IMR-90 (cell line): ENCODE results near the gene CLK3. TPM values are rescaled to one million over a fixed set of nuclear protein-coding genes. Genes with fewer than 3 reads are reported as not detected.
A peak's percentile ranks its signal among the peaks of the same experiment; 100 is the strongest.
"Not testable (repeated sequence)": the region's sequence is repeated elsewhere in the genome, so short reads cannot be mapped to it uniquely, and the experiment has no call there.

Experiments used
- ATAC-seq: fragments of 200-7000 bp; cut with Tn5 transposase; 2 replicates; pipeline ENCODE4 v1.9.1; 2020; ENCODE audit warnings: low read depth, mild to moderate bottlenecking, moderate library complexity
- BruUV-seq: library from RNA; stranded (reverse); fragments of 400-500 nt; replicated peaks from 2 replicates; lab custom pipeline; 2021; lab: Mats Ljungman, UMichigan
- CTCF ChIA-PET: fragments of 300-600 bp; formaldehyde crosslinking; extraction: SDS; loops from one replicate; lab custom pipeline; 2021; ENCODE audit warnings: antibody characterized with exemption; lab: Yijun Ruan, JAX
- POLR2A ChIA-PET: fragments of 300-600 bp; sonication (Branson Sonifier 250); formaldehyde crosslinking; loops from one replicate; lab custom pipeline; 2022; ENCODE audit warnings: antibody characterized with exemption; ENCODE audit not compliant: unreplicated experiment; lab: Charles Lee
- DNase-seq: peaks from one replicate; pipeline ENCODE4 v3.0.0; 2013
- H2AFZ ChIP-seq: replicated peaks from 2 replicates; pipeline ENCODE3; 2013; ENCODE audit warnings: low read length, mild to moderate bottlenecking; ENCODE audit not compliant: poor library complexity
- H2AK5ac ChIP-seq: 2 replicates; pipeline ENCODE4 v1.6.1; 2013; ENCODE audit warnings: low read depth, low read length, inconsistent platforms
- H2AK9ac ChIP-seq: replicated peaks from 2 replicates; pipeline ENCODE3; 2013; ENCODE audit warnings: mild to moderate bottlenecking, low read depth, low read length, moderate library complexity; ENCODE audit not compliant: poor library complexity
- H2BK120ac ChIP-seq: 2 replicates; pipeline ENCODE4 v1.6.1; 2013; ENCODE audit warnings: low read depth, low read length, inconsistent platforms
- H2BK15ac ChIP-seq: 3 replicates; pipeline ENCODE4 v1.6.1; 2013; ENCODE audit warnings: low read depth, low read length, inconsistent platforms
- H2BK20ac ChIP-seq: 2 replicates; pipeline ENCODE4 v1.6.1; 2013; ENCODE audit warnings: low read depth, mild to moderate bottlenecking, inconsistent platforms, low read length, moderate library complexity
- H2BK5ac ChIP-seq: 2 replicates; pipeline ENCODE4 v1.6.1; 2013; ENCODE audit warnings: mild to moderate bottlenecking, low read depth, low read length, inconsistent platforms; ENCODE audit not compliant: poor library complexity, severe bottlenecking
- H3K14ac ChIP-seq: replicated peaks from 2 replicates; pipeline ENCODE4 v1.6.1; 2013; ENCODE audit warnings: low read depth, low read length, inconsistent platforms
- H3K18ac ChIP-seq: 2 replicates; pipeline ENCODE4 v1.6.1; 2013; ENCODE audit warnings: low read depth, low read length, control low read depth
- H3K23ac ChIP-seq: 2 replicates; pipeline ENCODE4 v1.6.1; 2013; ENCODE audit warnings: low read depth, low read length, inconsistent platforms
- H3K27ac ChIP-seq: 2 replicates; pipeline ENCODE4 v1.5.1; 2013; ENCODE audit warnings: mild to moderate bottlenecking, control low read depth, low read length; ENCODE audit not compliant: insufficient read depth
- H3K27me3 ChIP-seq: 2 replicates; pipeline ENCODE4 v1.6.1; 2013; ENCODE audit warnings: low read length; ENCODE audit not compliant: control insufficient read depth, insufficient read depth
- H3K36me3 ChIP-seq: 2 replicates; pipeline ENCODE4 v1.6.1; 2013; ENCODE audit warnings: low read length, mixed read lengths; ENCODE audit not compliant: control insufficient read depth, insufficient read depth
- H3K4ac ChIP-seq: 2 replicates; pipeline ENCODE4 v1.6.1; 2013; ENCODE audit warnings: low read depth, low read length, inconsistent platforms
- H3K4me1 ChIP-seq: 2 replicates; pipeline ENCODE4 v1.6.1; 2013; ENCODE audit warnings: low read length, mixed read lengths; ENCODE audit not compliant: control insufficient read depth, insufficient read depth
- H3K4me2 ChIP-seq: 2 replicates; pipeline ENCODE4 v1.6.1; 2013; ENCODE audit warnings: low read depth, mild to moderate bottlenecking, control low read depth, low read length, moderate library complexity
- H3K4me3 ChIP-seq: 2 replicates; pipeline ENCODE4 v1.5.1; 2013; ENCODE audit warnings: low read depth, mild to moderate bottlenecking, control low read depth, low read length, moderate library complexity; ENCODE audit not compliant: insufficient read depth
- H3K56ac ChIP-seq: 2 replicates; pipeline ENCODE4 v1.6.1; 2013; ENCODE audit warnings: low read length, inconsistent platforms; ENCODE audit not compliant: insufficient read depth; ENCODE audit errors: extremely low read depth
- H3K79me1 ChIP-seq, 2 experiments: 2 replicates each; pipeline ENCODE4 v1.6.1; 2013; ENCODE audit warnings: low read length in 2 of 2, inconsistent platforms in 1 of 2, low read depth in 1 of 2
- H3K9ac ChIP-seq: 2 replicates; pipeline ENCODE4 v1.6.1; 2013; ENCODE audit warnings: low read depth, low read length, control low read depth
- H3K9me1 ChIP-seq: 2 replicates; pipeline ENCODE4 v1.6.1; 2013; ENCODE audit warnings: low read length, inconsistent platforms; ENCODE audit not compliant: insufficient read depth
- H3K9me3 ChIP-seq: 2 replicates; pipeline ENCODE4 v1.6.1; 2013; ENCODE audit warnings: low read length; ENCODE audit not compliant: control insufficient read depth, insufficient read depth
- H4K20me1 ChIP-seq: 2 replicates; pipeline ENCODE4 v1.6.1; 2013; ENCODE audit warnings: low read length, inconsistent platforms; ENCODE audit not compliant: insufficient read depth
- H4K5ac ChIP-seq: 2 replicates; pipeline ENCODE4 v1.6.1; 2013; ENCODE audit warnings: mild to moderate bottlenecking, low read depth, low read length, control low read depth
- H4K8ac ChIP-seq, 2 experiments: 2 replicates each; pipeline ENCODE4 v1.6.1; 2013; ENCODE audit warnings: low read depth in 2 of 2, low read length in 2 of 2, control low read depth in 1 of 2, inconsistent platforms in 1 of 2
- H4K91ac ChIP-seq: 2 replicates; pipeline ENCODE4 v1.6.1; 2013; ENCODE audit warnings: low read depth, low read length, inconsistent platforms; ENCODE audit not compliant: insufficient read depth
- BHLHE40 ChIP-seq: fragments of 150-350 bp; IDR thresholded peaks from 2 replicates; pipeline ENCODE4 v1.6.1; 2016; ENCODE audit warnings: mild to moderate bottlenecking, low read depth, low read length
- CHD1 ChIP-seq: IDR thresholded peaks from 2 replicates; pipeline ENCODE4 v1.6.1; 2012; ENCODE audit warnings: low read depth, low read length, improper control_type of control experiment
- MAFK ChIP-seq: IDR thresholded peaks from 2 replicates; pipeline ENCODE4 v1.6.1; 2012; ENCODE audit warnings: low read depth, low read length, improper control_type of control experiment
- NFE2L2 ChIP-seq: fragments of 150-350 bp; IDR thresholded peaks from 2 replicates; pipeline ENCODE4 v1.6.1; 2016; ENCODE audit warnings: low read depth, mild to moderate bottlenecking, low read length
- WGBS, 2 experiments: methylation state at CpG; one replicate each; pipeline versions ENCODE4 v1.1.5 to v1.1.7; 2013; ENCODE audit warnings: missing lambda C conversion rate in 2 of 2; ENCODE audit not compliant: insufficient read length in 1 of 2; ENCODE audit errors: extremely low coverage in 2 of 2; 5-methylcytosine and 5-hydroxymethylcytosine counted together
- dilution Hi-C: fragments of 300-500 bp; cut with HindIII; formaldehyde crosslinking; loops from one replicate; pipeline ENCODE4 v1.14.3; 2018; ENCODE audit warnings: low sequenced_read_pairs; ENCODE audit not compliant: unreplicated experiment
- in situ Hi-C: fragments of 300-500 bp; cut with MboI; formaldehyde crosslinking; loops from 3 replicates; pipeline ENCODE4 v1.14.3; 2019; ENCODE audit warnings: low sequenced_read_pairs, inconsistent platforms, mixed read lengths
- intact Hi-C: fragments of 100-400 bp; cut with micrococcal nuclease; formaldehyde crosslinking; loops from 2 replicates; pipeline ENCODE4 v1.10.0; 2022
- polyA plus RNA-seq, 3 experiments: library from polyadenylated mRNA; depleted of rRNA; stranded (reverse); fragments of >200 nt; gene quantifications; 2 replicates each; pipeline ENCODE4 v1.2.3, GENCODE V29; 2012; ENCODE audit warnings: low replicate concordance in 1 of 3
- total RNA-seq: library from RNA; depleted of rRNA; stranded (reverse); fragments of >200 nt; gene quantifications from 2 replicates; pipeline ENCODE4 v1.2.3, GENCODE V29; 2012

Gene CLK3
- total and polyA plus RNA-seq, 2 of the 4 experiments (the other 2 are of a cell fraction): 84.7 to 117 TPM

- Histone ChIP-seq H3K27me3 (no peaks in the 10 kb centered on the region), H2BK20ac (no peak overlapping the region), H3K18ac (no peak overlapping the region), H3K4ac (no peak overlapping the region), H4K5ac (no peak overlapping the region), H2AFZ (no peak overlapping the region), H3K23ac (no peak overlapping the region), H3K4me3 (no peak overlapping the region), H3K9me3 (no peaks in the 10 kb centered on the region), H3K9me1 (peaks cover 15% of the 10 kb centered on the region), H2AK5ac (no peak overlapping the region), H3K56ac (no peak overlapping the region), H3K79me1 (peaks cover 34 to 60% of the 10 kb centered on the region in 2 experiments), H3K36me3 (peaks cover 7% of the 10 kb centered on the region), H4K8ac (no peak overlapping the region), H3K4me1 (peaks cover 9% of the 10 kb centered on the region), H2BK5ac (no peak overlapping the region), H3K27ac (no peak overlapping the region), H3K9ac (no peak overlapping the region), H2AK9ac (no peak overlapping the region), H4K91ac (no peak overlapping the region), H2BK15ac (no peak overlapping the region), H3K14ac (no peak overlapping the region), H2BK120ac (no peak overlapping the region), H3K4me2 (peak overlapping the region; percentile 45; the same call in 1 of the 2 replicates), H4K20me1 (peaks cover 42% of the 10 kb centered on the region)
- in situ Hi-C loops (no loop called here), intact Hi-C loops (no loop called here), dilution Hi-C loops (no loop called here)
- BruUV-seq: no TSS peak
- ChIA-PET POLR2A (interaction anchor here (0.6 kb wide), 1 partner anchor 100 kb away, joined by 7 read pairs; no protein-coding TSS in a partner anchor), CTCF (interaction anchor here (0.6 to 1.0 kb wide), 3 partner anchors 111 to 142 kb away, joined by 3 read pairs; no protein-coding TSS in a partner anchor)
- ATAC-seq (peak; percentile 74), DNase-seq (peak; percentile 52)
- TF ChIP-seq BHLHE40 (0 out of 2 replicates have a peak, but pooled peaks have one; percentile 11), CHD1 (no peak), NFE2L2 (no peak), MAFK (no peak)
- 73% methylated on average over 2 of the region's 3 CpGs; no CpG with 5 or more reads in 1 of the 2 experiments for WGBS, 2 experiments
These were observed 42.2 kb downstream of the CLK3 start for GRCh38 chr15:74657846-74658245.

- BruUV-seq, H2BK15ac ChIP-seq, H3K23ac ChIP-seq, H4K91ac ChIP-seq, POLR2A ChIA-PET, H3K36me3 ChIP-seq, H2AK9ac ChIP-seq, H3K27me3 ChIP-seq, CTCF ChIA-PET, H3K14ac ChIP-seq, H2BK5ac ChIP-seq, dilution Hi-C loops, H3K18ac ChIP-seq, in situ Hi-C loops, H2BK20ac ChIP-seq, H3K4me2 ChIP-seq, H2BK120ac ChIP-seq, DNase-seq, H2AK5ac ChIP-seq, H3K4me1 ChIP-seq, H4K8ac ChIP-seq, H3K9me3 ChIP-seq, H3K9ac ChIP-seq, ATAC-seq, H2AFZ ChIP-seq, intact Hi-C loops, H4K5ac ChIP-seq, H3K4me3 ChIP-seq, H3K27ac ChIP-seq, H3K56ac ChIP-seq, H3K4ac ChIP-seq: not testable (repeated sequence)
- peaks cover 50% of the 10 kb centered on the region for H4K20me1 ChIP-seq
- peaks cover 32 to 63% of the 10 kb centered on the region in 2 experiments for H3K79me1 ChIP-seq
- 100% methylated on average over 1 of the region's 8 CpGs; no CpG with 5 or more reads in 1 of the 2 experiments for WGBS, 2 experiments
- H3K9me1 ChIP-seq: peaks cover 15% of the 10 kb centered on the region
These were observed 45.6 kb downstream of the CLK3 start for GRCh38 chr15:74661280-74661679.
